K562 (cell line): ENCODE results near the gene C1orf105. TPM values are rescaled to one million over a fixed set of nuclear protein-coding genes. Genes with fewer than 3 reads are reported as not detected.

ENCODE experiments used
- ATF3 ChIP-seq, 2 experiments: fragments of 450-650 bp in 1 of 2; sonication (generic) in 1 of 2; formaldehyde crosslinking in 1 of 2; IDR thresholded peaks in 1 of 2; conservative IDR thresholded peaks in 1 of 2; 2 replicates each; pipeline versions ENCODE4 v1.6.1 to v1.8.1; 2016 to 2023; ENCODE audit warnings: mild to moderate bottlenecking in 2 of 2, moderate library complexity in 2 of 2, inconsistent platforms in 1 of 2, missing genetic modification reagents in 1 of 2
- BCOR ChIP-seq: fragments of 450-650 bp; IDR thresholded peaks from 2 replicates; pipeline ENCODE4 v1.6.1; 2016
- CCAR2 ChIP-seq: fragments of 200-400 bp; formaldehyde crosslinking; IDR thresholded peaks from 2 replicates; pipeline ENCODE4 v1.6.1; 2017; ENCODE audit warnings: mild to moderate bottlenecking, low read depth, low read length
- CSDE1 ChIP-seq, 2 experiments: fragments of 450-650 bp; IDR thresholded peaks; 2 replicates each; pipeline ENCODE4 v1.6.1; 2016; ENCODE audit warnings: mild to moderate bottlenecking in 1 of 2
- DDX20 ChIP-seq: fragments of 450-650 bp; IDR thresholded peaks from 2 replicates; pipeline ENCODE4 v1.6.1; 2016; ENCODE audit warnings: missing genetic modification characterization, low read depth, mild to moderate bottlenecking, missing compliant biosample characterization, moderate library complexity
- ESRRA ChIP-seq: fragments of 450-650 bp; IDR thresholded peaks from 2 replicates; pipeline ENCODE4 v1.6.1; 2014; ENCODE audit warnings: low read depth, mild to moderate bottlenecking, moderate library complexity, borderline replicate concordance
- MAFK ChIP-seq: IDR thresholded peaks from 2 replicates; pipeline ENCODE4 v1.6.1; 2011; ENCODE audit warnings: low read length, improper control_type of control experiment
- MYNN ChIP-seq, 2 experiments: sonication (generic); formaldehyde crosslinking in 1 of 2; IDR thresholded peaks; 2 replicates each; pipeline versions ENCODE4 v1.5.0 to v1.6.1; 2016 to 2020; ENCODE audit warnings: antibody characterized with exemption in 1 of 2, missing genetic modification reagents in 1 of 2
- NR2C2 ChIP-seq, 2 experiments: fragments of 200-800 bp in 1 of 2; sonication (Bioruptor generic) in 1 of 2; sonication (generic) in 1 of 2; formaldehyde crosslinking in 1 of 2; IDR thresholded peaks; 2 replicates each; pipeline versions ENCODE4 v1.6.1 to v1.8.0; 2016 to 2022; ENCODE audit warnings: mild to moderate bottlenecking in 1 of 2, missing compliant biosample characterization in 1 of 2, missing genetic modification characterization in 1 of 2, missing genetic modification reagents in 1 of 2
- POLR2B ChIP-seq: fragments of 450-650 bp; IDR thresholded peaks from 2 replicates; pipeline ENCODE4 v1.6.1; 2018; ENCODE audit warnings: low read depth; ENCODE audit not compliant: partially characterized antibody
- SMARCE1 ChIP-seq: fragments of 450-650 bp; IDR thresholded peaks from 2 replicates; pipeline ENCODE4 v1.7.1; 2016; ENCODE audit warnings: mild to moderate bottlenecking
- STAT5A ChIP-seq: IDR thresholded peaks from 2 replicates; pipeline ENCODE4 v1.6.1; 2012; ENCODE audit warnings: low read length, inconsistent platforms, borderline replicate concordance
- STAT6 ChIP-seq: sonication (generic); formaldehyde crosslinking; IDR thresholded peaks from 2 replicates; pipeline ENCODE4 v1.8.1; 2023; ENCODE audit warnings: mild to moderate bottlenecking, missing genetic modification reagents
- TBL1XR1 ChIP-seq, 2 experiments: IDR thresholded peaks; 2 replicates each; pipeline ENCODE4 v1.6.1; 2012; ENCODE audit warnings: improper control_type of control experiment in 2 of 2, low read length in 2 of 2, mild to moderate bottlenecking in 1 of 2
- TRIM24 ChIP-seq, 2 experiments: fragments of 450-650 bp; IDR thresholded peaks; 2 replicates each; pipeline ENCODE4 v1.6.1; 2016
- U2AF1 ChIP-seq: fragments of 200-400 bp; formaldehyde crosslinking; optimal IDR thresholded peaks from 2 replicates; pipeline ENCODE3; 2017; ENCODE audit warnings: mild to moderate bottlenecking, low read depth, low read length, moderate library complexity
- ZMIZ1 ChIP-seq, 2 experiments: fragments of 150-350 bp in 1 of 2; IDR thresholded peaks; 2 replicates each; pipeline ENCODE4 v1.6.1; 2012 to 2016; ENCODE audit warnings: low read depth in 2 of 2, low read length in 2 of 2, mild to moderate bottlenecking in 1 of 2, moderate library complexity in 1 of 2
- polyA plus RNA-seq, 8 experiments: library from polyadenylated mRNA; depleted of rRNA in 4 of 8; stranded (reverse) in 5 of 8; unstranded in 3 of 8; fragments of >200 nt; fragmentation: Nextera tagmentation in 2 of 8; fragmentation: Illumina TruSeq in 1 of 8; extraction: Ambion mirVana in 2 of 8; extraction: Trizol in 1 of 8; gene quantifications; 2 replicates each; pipeline versions ENCODE4 v1.2.1 to v1.2.3, GENCODE V29; 2011 to 2014; ENCODE audit warnings: inconsistent platforms in 1 of 8, missing spikeins in 1 of 8
- total RNA-seq, 7 experiments: library from RNA; depleted of rRNA in 6 of 7; stranded (reverse); fragments of >200 nt in 6 of 7; fragmentation: Illumina TruSeq in 2 of 7; extraction: Trizol in 2 of 7; gene quantifications; 2 replicates each; pipeline versions ENCODE4 v1.2.1 to v1.2.3, GENCODE V29; 2011 to 2021; ENCODE audit warnings: low replicate concordance in 1 of 7
- TF ChIP-seq, protein P1 (sequence below): fragments of 250-450 bp; sonication (Bioruptor Pico); IDR thresholded peaks from 2 replicates; pipeline ENCODE4 v1.8.0; 2022; ENCODE audit warnings: inconsistent platforms
- TF ChIP-seq, protein P2 (sequence below): fragments of 250-450 bp; sonication (Bioruptor Pico); IDR thresholded peaks from 2 replicates; pipeline ENCODE4 v1.6.1; 2021; ENCODE audit warnings: mild to moderate bottlenecking

C1orf105 gene
- total and polyA plus RNA-seq, 9 of the 15 experiments (the other 6 are each of a cell fraction or from before 2014, with no cell fraction given), result 0.08 TPM; not detected in 8

DNA sequence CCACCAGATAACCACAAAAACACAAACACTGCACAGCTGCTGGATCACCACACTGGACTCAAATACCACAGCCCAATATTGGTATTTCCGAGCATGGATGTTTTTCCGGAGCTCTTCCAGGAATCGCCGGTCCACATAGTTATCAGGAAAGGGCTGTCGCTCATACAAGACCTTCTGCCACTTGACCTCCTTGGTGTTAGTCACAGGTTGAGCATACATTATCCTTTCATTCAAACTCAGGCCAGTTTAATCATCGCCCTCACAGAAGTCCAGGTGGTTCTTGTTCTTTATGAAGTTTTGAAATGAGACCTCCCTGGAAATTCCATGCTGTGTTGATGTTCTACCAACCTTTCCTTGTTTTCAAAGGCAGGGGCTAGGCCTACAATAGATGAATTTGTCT is 21.9 kb downstream of the C1orf105 start (continued):
- TF ChIP-seq, protein P1, sequence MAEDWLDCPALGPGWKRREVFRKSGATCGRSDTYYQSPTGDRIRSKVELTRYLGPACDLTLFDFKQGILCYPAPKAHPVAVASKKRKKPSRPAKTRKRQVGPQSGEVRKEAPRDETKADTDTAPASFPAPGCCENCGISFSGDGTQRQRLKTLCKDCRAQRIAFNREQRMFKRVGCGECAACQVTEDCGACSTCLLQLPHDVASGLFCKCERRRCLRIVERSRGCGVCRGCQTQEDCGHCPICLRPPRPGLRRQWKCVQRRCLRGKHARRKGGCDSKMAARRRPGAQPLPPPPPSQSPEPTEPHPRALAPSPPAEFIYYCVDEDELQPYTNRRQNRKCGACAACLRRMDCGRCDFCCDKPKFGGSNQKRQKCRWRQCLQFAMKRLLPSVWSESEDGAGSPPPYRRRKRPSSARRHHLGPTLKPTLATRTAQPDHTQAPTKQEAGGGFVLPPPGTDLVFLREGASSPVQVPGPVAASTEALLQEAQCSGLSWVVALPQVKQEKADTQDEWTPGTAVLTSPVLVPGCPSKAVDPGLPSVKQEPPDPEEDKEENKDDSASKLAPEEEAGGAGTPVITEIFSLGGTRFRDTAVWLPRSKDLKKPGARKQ, result no peak
- TF ChIP-seq MYNN (IDR thresholded peaks at IDR 0.05) (0 out of 2 replicates have a peak, but pooled peaks have one; percentile 31), MYNN (CRISPR knock-in tag; IDR thresholded peaks at IDR 0.05) (no peak), U2AF1 (no peak), ZMIZ1 (IDR thresholded peaks at IDR 0.05; ENCODE audit: low read depth in 2 of 2, low read length in 2 of 2) (peak in 1 of 2 experiments; percentile 27; a peak in 1 of 4 replicates), CSDE1 (IDR thresholded peaks at IDR 0.05) (no peak), CCAR2 (no peak), BCOR (peak; percentile 65; the same call in 1 of the 2 replicates), TBL1XR1 (IDR thresholded peaks at IDR 0.05; ENCODE audit: low read length in 2 of 2) (peak; percentile 11 to 88; a peak in 2 of 4 replicates), POLR2B (no peak), STAT5A (peak; percentile 97), NR2C2 (CRISPR knock-in tag; IDR thresholded peaks at IDR 0.05) (no peak), NR2C2 (tag; IDR thresholded peaks at IDR 0.05) (peak; percentile 89), STAT6 (no peak), TRIM24 (IDR thresholded peaks at IDR 0.05) (peak; percentile 63 to 86; a peak in 2 of 4 replicates), ESRRA (peak; percentile 38; the same call in 1 of the 2 replicates), ATF3 (IDR thresholded peaks at IDR 0.05) (peak; percentile 55; the same call in 1 of the 2 replicates), ATF3 (CRISPR knock-in tag; conservative IDR thresholded peaks at IDR 0.05) (no peak), MAFK (no peak), DDX20 (no peak), SMARCE1 (peak; percentile 64; the same call in 1 of the 2 replicates)
- TF ChIP-seq, protein P2, sequence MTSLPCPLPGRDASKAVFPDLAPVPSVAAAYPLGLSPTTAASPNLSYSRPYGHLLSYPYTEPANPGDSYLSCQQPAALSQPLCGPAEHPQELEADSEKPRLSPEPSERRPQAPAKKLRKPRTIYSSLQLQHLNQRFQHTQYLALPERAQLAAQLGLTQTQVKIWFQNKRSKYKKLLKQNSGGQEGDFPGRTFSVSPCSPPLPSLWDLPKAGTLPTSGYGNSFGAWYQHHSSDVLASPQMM (CRISPR knock-in tag), result no peak
